GM12874 (cell line): Measurements from ENCODE around the gene GSTM5.

ENCODE experiments used
- TF ChIP-seq, protein P1 (sequence below): IDR thresholded peaks from 2 replicates; pipeline ENCODE4 v1.5.1; 2011; ENCODE audit warnings: low read depth, mild to moderate bottlenecking, control low read depth, low read length, moderate library complexity; ENCODE audit not compliant: insufficient read depth

GSTM5 gene

DNA sequence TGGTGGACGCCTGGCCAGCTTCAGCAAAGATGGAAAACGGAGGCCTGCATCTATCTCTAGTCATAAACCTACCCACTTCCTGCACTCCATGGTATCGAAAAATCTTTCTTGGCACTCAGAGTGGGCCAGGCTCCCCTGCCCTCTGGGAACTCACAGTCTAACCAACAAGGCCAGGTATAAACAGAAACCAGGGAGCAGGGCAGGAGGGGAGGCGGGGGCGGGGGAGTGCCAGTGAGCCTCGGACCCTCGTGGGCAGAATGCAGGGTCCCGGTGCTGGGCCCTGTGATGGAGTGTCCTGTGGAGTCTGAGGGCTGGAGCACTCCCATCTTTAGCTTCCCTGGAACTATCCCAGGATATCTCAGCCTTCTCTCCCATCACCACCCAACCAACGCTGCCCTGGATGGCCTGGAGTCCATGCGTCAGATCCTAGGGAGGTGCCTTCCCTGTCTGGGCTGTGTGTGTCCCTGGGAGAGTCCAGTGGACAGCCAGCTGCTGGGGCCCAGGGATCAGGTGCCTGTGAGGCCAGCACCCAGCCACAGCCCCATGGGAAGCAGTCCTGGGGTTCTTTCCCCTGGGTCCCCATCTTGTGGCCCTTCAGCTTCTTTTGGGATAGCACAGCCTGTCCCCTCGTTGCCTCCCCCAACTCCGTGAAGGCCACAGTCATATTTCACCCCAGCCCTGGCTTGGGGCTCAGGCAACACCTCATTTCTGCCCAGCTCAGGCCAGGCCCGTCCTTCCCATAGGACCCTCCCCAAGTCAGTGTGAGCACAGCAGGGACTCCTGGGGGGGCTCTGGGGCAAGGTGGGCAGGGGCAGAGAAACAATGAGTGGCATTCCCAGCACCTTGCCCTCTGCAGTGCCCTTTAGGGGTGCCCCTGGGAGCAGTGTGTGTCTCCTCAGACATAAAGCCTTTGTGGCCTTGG, 52.8 kb downstream of the GSTM5 start:
- TF ChIP-seq, protein P1, sequence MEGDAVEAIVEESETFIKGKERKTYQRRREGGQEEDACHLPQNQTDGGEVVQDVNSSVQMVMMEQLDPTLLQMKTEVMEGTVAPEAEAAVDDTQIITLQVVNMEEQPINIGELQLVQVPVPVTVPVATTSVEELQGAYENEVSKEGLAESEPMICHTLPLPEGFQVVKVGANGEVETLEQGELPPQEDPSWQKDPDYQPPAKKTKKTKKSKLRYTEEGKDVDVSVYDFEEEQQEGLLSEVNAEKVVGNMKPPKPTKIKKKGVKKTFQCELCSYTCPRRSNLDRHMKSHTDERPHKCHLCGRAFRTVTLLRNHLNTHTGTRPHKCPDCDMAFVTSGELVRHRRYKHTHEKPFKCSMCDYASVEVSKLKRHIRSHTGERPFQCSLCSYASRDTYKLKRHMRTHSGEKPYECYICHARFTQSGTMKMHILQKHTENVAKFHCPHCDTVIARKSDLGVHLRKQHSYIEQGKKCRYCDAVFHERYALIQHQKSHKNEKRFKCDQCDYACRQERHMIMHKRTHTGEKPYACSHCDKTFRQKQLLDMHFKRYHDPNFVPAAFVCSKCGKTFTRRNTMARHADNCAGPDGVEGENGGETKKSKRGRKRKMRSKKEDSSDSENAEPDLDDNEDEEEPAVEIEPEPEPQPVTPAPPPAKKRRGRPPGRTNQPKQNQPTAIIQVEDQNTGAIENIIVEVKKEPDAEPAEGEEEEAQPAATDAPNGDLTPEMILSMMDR, result no peak

DNA sequence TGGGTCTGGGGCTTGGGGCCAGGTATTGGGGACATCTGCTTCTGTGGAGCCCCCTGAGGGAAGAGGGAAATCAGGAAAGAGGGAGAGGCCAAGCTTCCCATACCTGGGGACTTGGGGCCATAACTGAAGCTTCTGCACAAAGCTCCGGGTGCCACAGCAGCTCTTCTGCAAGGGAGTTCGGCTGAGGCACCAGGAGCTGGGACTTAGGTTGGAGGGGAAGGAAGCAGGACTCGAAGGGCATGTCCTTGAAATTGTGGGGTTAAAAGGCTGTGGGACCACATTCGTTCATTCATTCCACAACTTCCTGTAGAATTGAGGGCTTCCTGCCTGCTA, 53.4 kb downstream of the GSTM5 start:
- TF ChIP-seq, protein P1, result no peak

- TF ChIP-seq, protein P1, result no peak
Measured at GRCh38 chr1:109765896-109766615, 54.0 kb downstream of the GSTM5 start.
